NCI-H128 (cell line): ENCODE measurements around the gene FGD3.
"Not testable (repeated sequence)": the region's sequence is repeated elsewhere in the genome, so short reads cannot be mapped to it uniquely, and the experiment has no call there.

Experiments
- DNase-seq: peaks from one replicate; lab custom pipeline; 2025; ENCODE audit not compliant: unreplicated experiment; lab: John Stamatoyannopoulos, UW

FGD3 gene, protein sequence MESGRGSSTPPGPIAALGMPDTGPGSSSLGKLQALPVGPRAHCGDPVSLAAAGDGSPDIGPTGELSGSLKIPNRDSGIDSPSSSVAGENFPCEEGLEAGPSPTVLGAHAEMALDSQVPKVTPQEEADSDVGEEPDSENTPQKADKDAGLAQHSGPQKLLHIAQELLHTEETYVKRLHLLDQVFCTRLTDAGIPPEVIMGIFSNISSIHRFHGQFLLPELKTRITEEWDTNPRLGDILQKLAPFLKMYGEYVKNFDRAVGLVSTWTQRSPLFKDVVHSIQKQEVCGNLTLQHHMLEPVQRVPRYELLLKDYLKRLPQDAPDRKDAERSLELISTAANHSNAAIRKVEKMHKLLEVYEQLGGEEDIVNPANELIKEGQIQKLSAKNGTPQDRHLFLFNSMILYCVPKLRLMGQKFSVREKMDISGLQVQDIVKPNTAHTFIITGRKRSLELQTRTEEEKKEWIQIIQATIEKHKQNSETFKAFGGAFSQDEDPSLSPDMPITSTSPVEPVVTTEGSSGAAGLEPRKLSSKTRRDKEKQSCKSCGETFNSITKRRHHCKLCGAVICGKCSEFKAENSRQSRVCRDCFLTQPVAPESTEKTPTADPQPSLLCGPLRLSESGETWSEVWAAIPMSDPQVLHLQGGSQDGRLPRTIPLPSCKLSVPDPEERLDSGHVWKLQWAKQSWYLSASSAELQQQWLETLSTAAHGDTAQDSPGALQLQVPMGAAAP

DNA sequence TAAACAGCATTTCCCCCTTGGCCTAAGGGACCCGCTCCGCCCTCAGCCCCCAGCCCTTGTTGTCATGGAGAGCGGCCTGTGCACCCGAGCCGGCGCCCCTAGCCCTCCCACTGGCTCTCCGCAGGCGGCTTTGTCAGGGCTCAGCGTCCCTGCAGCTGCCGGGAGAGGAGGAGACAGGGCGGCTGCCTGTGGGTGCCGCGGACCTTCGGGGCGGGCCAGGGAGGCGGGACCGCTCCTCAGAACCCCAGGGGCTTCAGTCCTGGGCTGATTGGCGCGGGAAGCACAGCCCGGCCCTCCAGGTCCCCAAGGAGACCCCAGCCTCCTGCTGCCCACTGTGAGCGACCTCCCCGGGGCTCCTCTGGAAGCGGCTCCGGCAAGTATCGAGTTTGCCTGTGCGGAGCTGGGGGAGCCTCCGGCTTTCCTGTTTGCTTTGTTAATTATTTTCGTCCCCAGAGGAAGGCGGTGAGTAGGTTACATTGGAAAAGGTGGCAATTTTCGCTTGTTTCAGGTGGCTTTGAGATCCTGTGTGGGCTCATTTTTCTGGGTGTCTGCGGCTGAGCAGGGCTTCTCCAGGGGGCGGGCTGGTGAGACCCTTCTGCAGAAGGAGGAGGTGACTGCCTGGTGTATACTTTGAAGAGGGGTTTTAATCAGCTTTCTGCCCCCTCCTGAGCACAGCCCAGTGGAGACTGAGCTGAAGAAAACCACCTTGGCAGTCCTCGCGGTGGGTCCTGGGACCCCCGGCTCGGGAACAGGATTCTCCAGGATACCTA, at the start of gene FGD3:
FGD3 (plus strand) TSS at position 256 of the 770 bp plus-strand sequence. CDS start 28,734 bp downstream, outside the sequence.
- no peak for DNase-seq

DNA sequence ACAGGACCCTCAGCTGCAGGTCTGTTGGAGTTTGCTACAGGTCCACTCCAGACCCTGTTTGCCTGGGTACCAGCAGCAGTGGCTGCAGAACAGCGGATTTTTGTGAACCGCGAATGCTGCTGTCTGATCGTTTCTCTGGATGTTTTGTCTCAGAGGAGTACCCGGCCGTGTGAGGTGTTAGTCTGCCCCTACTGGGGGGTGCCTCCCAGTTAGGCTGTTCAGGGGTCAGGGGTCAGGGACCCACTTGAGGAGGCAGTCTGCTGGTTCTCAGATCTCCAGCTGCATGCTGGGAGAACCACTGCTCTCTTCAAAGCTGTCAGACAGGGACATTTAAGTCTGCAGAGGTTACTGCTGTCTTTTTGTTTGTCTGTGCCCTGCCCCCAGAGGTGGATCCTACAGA, 42.2 kb upstream of the FGD3 start:
- DNase-seq, result not testable (repeated sequence)

DNA sequence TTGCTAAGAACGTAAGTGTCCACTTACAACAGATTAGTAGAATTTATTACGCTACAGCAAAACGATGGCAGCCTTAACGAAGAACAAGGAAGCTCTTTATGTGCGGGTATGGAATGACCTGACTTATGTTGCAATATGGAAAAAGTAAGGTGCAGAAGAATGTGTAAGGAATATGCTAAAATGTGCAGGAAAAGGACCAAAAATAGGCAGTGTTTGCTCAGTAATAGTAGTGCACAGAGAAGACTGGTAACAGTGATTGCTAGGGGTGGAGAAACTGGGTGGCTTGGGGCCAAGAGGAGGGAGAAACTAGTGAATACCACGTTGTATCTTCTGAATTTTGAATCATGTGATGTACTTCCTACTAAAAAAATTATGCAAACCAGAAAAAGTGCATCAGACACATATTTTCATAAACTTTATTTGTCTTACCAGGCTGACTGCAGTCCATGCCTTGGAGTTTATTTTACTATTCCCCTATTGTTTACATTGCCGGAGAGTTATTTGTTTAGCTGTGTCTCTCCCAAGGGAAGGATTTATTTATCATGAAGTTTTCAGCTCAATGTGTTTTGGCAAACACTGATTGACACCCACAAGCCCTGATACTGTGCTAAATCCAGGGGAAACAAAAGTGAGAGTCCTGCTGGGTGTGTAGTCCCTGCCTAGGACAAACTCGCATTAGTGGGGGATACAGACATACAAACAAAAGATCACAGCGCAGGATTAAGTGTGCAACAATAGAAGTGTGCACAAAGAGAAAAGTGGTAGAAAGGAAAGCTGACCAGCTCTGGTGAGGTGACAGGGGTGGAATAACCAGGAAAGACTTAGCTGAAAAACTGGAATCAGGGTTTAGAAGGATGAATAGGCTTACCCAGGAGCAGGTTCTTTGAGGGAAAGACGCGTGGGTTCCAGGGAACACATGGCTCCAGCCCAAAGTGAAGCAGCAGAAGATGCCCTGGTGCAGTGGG, 35.5 kb upstream of the FGD3 start:
- DNase-seq, result no peak

DNA sequence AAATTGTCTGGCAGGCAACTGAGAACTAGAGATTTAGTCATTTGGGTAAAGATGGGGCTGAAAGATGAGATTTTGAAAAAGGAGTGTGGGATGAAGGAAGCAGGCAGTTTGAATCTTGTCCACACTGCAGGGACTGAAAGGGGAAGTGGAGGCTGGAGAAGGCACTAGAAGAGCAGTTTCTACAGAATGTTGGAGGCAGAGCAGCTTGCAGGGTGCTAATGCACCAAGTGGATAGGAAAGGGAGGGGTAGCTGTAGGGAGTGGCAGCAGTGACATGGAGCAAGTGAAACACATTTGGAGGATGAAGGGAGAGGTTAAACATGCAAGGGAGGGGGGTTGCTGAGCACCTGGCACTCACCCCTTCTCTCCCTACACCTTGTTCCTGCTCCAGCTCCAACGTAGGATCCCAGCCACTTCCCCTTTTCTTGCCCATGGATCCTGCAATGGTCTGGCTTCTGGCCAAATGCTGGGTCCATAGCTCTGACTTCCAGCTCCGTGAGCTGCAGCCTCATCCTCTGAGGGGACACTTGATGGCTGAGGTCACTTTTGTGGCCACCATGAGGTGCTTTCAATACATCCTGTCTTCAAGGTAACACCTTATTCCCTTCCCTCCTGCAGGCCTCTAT, 30.0 kb upstream of the FGD3 start:
- DNase-seq, result no peak

DNA sequence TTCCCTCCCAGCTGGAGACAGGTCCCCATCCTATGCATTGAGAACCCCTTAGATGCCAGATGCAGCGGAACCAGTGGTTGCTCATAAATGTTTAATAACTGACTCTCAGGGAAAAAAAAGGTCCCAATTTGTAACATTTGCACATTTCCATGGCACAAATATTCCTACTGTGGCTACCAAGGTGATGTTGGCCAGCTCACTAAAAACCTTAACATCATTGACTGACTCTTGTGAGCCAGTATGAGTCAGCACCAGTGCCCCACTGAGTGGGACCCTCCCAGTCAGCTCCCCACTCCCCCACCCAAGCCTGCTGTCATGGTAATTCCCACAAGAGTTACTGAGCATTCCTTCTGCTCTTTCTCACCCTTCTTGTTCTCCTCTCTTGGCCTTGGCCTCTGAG, 26.9 kb upstream of the FGD3 start:
- DNase-seq, result no peak

DNA sequence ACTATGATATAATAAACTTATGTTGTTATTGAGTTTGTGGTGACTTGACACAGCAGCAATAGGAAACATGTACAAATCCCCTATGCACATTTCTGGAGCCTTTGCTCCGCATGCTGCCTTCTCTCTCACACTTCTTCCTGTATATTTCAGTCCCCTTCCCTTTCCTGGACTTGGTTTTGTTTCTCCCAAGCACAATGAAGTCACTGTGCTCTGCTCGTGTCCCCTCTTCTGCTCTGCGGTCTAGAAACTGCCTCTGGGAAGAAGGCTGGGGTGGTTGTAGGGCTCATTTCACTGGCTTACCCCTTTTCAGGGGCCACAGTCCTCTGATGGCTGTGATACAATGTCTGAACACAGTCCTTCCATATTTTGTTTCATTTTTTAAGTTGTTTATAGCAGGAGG, 15.7 kb upstream of the FGD3 start:
- no peak for DNase-seq

DNA sequence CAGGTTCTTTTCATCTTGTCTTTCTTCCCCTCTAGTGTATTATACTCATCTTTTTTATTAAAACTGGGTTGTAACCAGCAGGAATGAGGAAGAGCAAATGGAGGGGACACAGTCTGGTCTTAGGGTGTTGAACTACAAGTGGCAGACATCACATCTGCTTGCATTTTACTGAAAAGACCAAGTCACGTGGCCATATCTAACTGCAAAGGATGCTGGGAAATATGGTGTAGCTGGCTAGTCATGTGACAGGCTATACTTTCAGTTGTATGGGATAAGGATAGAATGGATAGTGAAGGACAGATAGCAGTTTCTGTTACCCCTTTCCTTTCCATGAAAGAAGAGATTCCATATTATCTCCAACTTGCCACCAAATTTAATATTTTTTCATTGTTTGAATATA, 13.0 kb upstream of the FGD3 start:
- no peak for DNase-seq

DNA sequence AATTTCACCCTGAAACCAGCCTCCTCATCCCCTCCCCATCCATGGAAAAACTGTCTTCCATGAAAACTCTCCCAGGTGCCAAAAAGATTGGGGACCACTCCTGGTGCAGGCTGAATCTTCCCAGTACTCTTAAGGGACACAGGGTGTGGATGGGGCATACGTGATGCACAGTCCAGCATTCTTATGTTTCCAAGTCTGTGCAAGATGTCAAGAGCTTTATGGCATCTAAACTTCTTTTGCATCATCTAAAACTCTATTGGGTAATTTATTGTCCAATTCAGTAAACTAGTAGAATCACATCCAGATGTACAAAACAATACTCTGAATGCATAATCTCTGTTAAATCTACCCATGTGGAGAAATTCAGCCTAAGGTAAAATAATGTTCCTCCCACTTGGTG, 9.3 kb upstream of the FGD3 start:
- no peak for DNase-seq

DNA sequence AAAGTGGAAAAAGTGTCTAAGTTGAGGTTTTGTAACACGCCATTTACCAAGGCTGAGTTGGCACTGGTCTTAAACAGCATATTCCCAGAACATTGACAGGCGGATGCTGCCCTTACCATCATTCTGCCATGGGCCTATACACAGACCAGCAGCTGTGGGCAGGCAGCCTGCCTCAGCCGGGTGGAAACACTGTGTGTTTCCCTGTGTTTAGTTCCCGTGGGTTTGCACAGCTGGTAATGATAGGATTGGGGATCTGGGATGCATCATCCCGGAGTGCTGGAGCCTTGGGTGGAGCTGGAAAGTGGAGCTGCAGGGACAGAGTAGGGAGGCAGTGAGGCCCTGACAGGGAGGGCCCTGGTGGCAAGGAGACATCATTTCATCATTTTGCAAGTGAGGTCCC, 5.5 kb upstream of the FGD3 start:
- DNase-seq, result no peak

DNA sequence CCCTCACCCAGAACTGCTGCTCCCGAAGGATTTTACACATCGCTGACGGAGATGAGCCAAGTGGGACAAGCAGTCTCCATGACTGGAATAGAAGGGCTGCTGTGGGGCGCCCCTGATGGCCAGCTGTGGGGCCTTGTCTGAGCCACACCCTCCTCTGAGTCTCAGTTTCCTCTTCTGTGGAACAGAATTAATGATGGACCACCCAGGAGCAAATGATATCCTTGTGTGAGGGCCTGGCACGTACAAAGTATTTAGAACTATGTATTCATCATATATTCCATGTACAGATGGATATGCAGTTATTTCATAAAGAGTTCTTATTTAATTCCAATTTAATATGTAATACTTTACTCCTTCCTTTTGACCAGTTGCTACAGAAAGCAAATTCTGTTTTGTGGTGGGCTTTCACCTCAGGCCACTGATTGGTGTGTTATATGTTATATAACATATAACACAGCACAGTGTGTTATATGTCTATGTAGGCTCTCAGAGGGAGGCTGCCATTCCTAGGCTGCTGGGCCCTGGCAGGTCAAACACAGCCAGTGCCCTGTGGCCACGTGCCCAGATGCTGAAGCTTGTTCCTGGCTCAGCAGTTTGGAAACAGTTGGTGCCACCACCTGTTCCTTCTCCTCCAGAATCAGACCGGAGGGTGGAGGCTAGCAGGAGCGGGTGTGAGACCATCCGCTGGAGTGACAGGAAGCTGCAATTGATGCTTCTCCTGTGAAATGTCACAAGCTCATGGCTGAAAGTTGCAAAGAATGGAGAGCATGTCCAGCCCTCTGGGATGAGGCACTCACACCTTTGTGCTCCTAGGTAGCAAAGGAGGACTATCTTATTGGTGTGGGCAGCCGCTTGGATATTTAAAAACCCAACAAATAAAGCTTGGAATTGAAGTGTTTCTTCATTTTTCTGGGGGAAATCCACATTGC, 4.4 kb upstream of the FGD3 start:
- no peak for DNase-seq

DNA sequence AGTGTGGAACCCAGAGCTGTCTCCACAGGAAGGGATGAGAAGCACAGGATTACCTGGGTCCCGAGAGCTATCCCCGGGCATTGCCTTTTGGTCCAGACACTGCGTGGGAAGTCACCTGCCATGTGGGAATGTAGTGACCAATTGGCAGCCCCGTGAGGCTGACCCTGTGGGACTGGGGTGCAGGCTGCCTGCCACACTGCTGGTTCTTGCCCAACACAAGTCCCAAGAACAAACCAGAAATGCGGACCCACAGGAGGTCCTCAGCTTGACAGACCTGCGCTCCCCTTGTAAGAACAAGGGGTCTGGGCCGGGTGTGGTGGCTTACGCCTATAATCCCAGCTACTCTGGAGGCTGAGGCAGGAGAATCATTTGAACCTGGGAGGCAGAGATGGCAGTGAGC, 2.4 kb upstream of the FGD3 start:
- DNase-seq, result no peak

DNA sequence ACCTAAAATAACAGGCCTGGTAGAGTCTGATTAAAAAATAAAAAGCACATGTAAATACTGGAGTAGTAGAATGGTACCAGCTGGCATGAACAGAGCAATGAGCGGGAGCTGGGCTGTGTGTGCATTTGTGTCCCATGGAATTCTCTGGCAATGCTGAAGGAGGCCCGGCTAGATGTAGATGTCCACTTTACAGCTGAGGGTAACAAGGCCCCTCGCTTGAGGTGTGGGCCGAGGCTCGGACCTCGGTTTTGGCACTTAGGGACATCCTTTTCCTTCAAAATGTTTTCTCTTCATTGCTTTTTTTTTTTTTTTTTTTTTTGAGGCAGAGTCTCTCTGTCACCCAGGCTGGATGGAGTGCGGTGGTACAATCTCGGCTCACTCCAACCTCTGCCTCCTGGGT, 1.5 kb upstream of the FGD3 start:
- DNase-seq, result no peak

DNA sequence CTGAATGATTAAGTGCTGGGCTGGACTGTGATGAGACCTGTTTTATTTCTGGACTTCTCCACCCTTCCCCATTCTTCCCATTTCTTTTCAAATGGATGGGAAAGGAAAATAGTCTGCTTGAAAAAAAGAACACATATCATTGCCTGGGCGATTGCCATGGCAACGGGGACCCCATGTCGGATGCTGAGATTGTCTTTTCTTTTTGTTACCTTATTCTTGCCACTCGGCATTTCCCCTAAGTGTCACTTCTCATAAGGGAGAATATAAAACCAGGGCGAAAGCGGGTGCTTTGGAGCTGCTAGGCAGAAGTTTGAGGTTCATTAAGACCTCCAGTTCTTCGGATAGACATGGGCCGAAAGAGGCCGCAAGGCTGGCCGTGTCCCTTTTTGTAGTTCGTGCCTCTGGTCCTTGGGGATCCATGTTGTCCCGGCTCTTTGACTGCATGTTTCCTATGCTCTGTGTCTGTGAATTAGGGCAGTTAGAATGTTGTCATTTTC, 763 bp downstream of the FGD3 start:
- DNase-seq, result no peak

DNA sequence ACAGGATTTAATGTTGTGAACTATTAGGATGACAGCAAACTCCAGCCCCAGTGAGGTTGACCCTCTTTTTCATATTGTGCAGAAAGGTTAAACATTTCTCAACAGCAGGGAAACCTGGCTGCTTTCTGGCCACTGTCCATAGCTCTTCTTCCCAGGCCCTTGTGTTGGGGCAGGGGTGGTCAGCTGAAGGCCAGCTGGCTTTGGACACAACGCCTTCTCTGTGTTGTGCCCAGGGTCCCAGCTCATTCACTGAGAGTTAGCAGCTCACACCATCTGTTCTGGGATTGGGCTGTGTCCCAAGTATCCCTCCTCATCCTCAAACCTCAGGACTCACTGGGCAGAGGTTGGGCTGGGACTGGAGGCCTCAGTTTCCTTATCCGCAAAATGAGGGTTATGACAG, 1.3 kb downstream of the FGD3 start:
- no peak for DNase-seq

DNA sequence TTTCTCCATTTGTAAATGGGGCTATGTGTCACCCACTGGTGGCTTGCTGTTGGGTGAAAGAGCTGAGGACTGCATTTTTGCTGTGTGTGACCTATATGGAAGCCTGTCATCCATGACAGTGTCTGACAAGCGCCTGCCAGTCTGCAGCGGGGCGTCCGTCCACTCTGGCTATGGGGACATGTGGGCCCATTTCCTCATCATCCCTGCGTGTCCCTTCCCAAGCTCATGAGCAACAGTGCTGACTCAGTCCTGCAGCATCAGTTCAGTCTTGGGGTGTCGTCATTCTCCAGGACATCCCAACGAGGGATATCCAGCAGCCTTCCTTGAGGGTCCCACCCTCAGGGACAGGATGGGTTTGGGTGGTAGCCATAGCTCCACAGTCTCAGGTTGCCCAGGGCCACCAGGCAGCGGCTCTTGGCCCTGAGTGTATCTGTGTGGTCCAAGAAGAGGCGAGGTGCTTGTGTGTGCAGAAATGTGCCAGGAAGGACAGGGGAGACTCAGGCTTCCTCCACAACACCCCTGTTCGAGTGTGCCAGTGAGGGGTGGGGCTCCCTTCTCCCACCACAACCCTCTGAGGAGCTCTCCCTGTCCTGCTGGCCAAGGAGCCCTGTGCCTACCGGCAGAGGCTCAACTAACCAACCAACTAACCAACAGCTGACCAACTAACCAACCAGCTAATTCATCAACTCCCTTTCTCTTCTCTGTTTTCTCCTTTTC, 2.1 kb downstream of the FGD3 start:
- DNase-seq, result no peak

DNA sequence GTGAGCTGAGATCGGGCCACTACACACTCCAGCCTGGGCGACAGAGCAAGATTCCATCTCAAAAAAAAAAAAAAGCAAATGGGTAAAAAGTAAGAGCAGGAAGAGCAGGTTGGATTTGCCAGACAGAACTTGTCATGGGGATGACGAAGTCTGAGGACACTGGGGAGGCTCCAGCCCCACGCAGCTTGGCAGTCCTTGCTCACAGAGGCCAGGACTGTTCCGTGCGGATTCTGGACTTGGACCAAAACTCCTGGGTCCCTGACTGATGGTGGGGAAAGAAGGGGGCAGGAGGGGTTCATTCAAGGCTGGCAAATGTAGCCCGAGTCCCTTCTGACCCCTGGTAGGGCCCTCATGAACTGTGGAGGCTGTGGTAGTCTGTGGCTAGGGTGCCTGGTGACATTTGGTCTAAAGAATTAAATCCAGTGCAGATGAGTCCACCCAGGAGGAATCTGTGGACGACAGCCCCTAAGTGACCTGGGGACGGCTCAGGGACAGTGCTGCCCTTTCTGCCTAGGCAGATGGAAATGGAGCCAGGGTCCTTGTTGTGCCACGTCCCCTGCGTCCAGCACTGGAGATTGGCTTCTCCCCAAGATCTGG, 3.1 kb downstream of the FGD3 start:
- no peak for DNase-seq

DNA sequence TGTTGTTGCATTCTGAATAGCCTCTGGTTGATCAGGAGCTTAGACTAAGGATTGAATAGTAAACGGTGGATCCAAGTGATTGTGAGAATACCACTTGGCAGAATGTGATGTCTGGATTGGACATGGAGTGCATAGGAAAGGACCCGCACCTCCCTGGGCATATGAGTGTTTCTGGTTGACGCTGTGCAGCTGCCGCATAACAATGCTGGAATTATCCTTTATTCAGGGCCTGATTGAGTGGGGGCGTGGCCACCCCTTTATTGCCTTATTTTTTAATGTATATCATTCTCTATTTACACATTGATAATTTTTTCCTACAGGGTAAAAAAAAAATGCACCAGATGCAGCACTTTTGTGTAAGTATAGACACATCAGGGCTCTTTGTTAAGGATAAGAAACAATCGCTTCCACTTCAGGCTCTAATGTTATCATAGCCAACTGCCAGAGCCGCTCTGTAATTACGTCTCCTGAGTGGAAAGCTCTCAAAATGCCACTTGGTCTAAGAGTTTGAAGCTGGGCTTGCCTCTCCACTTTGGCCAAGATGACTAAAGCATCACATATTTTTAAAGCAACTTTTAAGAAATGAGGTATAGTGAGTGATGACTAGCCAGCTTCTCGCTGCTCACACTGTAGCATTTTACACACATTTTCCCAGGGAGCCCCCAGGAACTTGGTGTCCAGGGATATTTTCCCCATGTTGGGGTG, 5.7 kb downstream of the FGD3 start:
- DNase-seq, result peak; percentile 91
